ENCODE data around the gene SLC39A11.
"Not testable (repeated sequence)": the region's sequence is repeated elsewhere in the genome, so short reads cannot be mapped to it uniquely, and the experiment has no call there.

Gene SLC39A11

GRCh38 chr17:73105431-73105830, 12.9 kb upstream of the SLC39A11 start:
- no peak for DNase-seq

DNA sequence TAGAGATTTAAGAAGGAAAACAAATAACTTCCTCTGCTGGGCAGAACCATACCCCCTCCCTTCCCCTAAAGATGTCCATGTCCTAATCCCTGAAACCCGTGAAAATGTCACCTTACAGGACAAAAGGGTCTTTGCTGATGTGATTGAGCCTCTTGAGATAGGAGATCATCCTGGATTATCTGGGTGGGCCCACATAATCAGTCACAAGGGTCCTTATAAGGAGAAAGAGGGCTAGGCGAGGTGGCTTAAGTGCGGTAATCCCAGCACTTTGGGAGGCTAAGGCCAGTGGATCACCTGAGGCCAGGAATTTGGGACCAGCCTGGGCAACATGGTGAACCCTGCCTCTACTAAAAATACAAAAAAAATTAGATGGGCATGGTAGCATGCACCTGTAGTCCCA, 12.0 kb upstream of the SLC39A11 start:
- no peak for DNase-seq

DNA sequence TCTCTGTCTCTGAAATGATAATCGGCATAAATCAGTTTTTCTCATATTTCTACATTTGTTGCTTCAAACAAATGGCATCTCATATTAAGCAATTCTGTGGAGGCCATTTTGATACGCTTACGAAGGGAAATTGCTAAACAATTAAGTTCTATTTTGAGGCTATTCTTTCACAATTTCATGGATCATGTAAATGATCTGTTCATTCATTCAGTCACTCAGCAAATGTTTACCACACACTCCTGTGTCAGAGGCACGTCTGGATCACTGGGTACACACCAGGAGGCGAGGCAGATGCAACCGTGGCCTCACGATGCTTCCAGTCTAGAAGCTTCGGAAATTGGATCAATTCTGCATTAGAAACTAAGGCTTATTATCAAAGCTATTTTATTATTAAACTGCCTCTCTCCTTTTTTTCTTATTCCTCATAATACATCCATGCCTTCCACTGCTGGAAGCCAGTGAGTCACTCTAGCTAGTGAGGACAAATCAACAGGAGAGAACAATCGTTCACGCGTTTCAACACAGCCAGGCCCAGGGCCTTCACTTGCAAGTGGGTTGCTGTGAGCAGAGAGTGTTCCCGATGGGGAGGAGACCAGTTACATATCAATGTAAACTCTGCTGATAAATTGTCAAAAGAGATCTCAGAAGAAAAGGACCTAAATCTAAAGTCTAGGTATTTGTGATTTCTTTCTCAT, 11.3 kb upstream of the SLC39A11 start:
- DNase-seq, result no peak

DNA sequence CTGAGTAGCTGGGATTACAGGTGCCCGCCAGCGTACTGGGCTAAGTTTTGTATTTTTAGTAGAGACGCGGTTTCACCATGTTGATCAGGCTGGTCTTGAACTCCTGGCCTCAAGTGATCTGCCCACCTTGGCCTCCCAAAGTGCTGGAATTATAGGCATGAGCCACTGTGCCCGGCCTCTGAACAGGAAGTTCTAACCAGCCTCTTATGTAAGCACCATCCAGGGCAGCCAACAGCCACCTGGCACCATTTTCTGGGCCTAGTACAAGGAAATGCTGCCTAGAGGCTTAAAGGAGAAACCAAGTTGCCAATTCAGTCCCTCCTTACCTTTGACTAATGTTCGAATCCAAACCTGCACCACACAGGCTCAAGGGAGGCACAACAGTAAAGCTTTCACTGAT, 8.5 kb upstream of the SLC39A11 start:
- DNase-seq, result no peak

DNA sequence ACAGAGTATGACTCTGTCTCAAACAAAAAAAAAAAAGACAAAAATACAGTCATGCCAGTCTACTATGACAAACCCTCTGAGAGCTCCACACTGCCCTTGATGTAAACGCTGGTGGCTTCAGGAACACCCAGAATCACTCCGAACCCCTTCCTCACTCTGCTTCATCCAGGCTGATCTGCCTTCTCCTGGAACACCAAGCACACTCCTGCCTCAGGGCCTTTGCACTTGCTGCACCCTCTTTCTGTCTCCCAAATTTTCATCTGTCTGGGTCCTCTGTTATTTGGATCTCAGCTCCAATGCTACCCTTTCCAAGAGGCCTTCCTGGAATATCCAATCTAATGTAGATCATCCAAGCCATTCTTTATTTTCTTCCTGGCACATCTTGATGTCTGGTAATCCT, 7.9 kb upstream of the SLC39A11 start:
- no peak for DNase-seq

DNA sequence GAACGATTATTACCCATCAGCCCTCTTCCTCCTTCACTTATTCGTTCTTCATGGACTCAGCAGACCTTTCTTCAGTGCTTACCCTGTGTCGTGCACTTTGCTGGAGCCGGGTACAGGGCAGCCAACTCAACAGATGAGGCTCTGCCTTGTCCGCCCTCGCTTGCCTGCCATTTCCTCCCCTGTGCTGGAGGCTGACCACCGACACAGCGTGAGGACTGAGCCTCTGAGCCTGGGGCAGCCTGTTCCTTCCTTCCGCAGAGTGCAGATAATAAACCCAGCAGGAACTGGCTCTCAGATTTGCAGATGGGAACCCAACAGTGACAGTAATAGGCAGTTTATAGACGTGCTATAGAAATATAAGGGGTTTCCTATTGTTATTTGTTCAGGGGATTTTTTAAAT, 7.0 kb upstream of the SLC39A11 start:
- no peak for DNase-seq

- no peak for DNase-seq
Measured at GRCh38 chr17:73098919-73099318, 6.4 kb upstream of the SLC39A11 start.

DNA sequence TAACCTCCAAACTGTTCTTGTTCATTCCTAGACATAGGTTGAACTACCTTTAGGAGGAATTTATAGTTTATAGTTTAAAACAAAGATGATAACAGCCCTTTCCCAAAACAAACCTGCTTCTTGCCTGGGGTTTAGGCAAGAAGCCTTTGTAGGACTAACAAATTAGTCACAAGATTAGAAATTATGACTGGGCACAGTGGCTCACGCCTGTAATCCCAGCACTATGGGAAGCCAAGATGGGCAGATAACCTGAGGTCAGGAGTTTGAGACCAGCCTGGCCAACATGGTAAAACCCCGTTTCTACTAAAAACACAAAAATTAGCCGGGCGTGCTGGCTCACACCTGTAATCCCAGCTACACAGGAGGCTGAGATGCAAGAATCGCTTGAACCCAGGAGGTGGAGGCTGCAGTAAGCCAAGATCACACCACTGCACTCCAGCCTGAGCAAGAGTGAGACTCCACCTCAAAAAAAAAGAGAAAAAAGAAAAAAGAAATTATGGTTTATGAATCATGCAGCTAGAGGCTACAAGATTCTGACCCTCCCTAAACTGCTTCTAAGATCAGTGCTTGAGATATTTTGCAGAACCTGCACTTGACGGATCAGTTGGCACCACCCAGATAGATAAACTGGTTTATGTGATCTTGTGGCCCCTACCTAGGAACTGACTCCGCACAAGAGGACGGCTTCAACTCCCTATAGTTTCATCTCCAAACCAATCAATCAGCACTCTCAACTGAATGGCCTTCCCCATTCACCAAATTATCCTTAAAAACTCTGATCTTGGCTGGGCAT, 5.7 kb upstream of the SLC39A11 start:
- DNase-seq, result not testable (repeated sequence)

DNA sequence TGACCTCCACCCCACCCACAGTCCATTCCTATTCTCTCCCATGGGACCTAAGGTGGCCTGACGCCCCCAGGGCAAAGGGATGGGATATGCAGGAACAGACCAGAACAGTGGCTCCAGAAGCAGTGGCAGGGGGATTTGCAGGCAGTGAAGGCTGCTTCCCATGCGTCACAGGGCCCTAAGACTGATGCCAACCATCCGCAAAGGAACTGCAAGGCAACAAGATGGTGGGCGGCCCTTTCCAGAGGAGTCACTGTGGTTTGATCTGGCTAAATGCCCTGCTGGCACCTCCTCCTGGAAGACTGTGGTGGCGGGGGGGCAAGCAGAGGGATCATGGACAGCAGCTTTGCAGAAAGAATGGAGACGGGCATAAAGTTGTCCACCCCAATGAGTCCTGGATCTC, 4.4 kb upstream of the SLC39A11 start:
- DNase-seq, result no peak

- DNase-seq, result no peak
Measured at GRCh38 chr17:73096211-73096610, 3.7 kb upstream of the SLC39A11 start.

GRCh38 chr17:73093286-73093685, 798 bp upstream of the SLC39A11 start:
- DNase-seq, result no peak

- no peak for DNase-seq
Measured at GRCh38 chr17:73091770-73092522, 542 bp downstream of the SLC39A11 start.

DNA sequence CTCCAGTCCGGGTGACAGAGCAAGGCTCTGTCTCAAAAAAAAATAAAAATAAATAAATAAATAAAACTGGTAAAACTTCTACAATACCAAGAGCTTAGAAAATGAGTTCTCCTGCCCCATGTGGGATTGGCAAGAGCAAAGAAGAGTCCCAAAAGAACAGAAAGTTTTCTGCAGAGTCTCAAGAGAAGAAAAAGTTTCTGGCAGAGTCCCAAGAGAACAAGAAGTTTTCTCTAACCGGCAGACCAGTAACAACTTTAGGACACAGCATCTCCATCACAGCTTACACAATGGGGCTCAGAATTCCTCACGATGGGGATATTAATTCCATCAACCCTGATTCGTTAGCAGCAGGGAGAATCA, 1.1 kb downstream of the SLC39A11 start:
- DNase-seq, result no peak

DNA sequence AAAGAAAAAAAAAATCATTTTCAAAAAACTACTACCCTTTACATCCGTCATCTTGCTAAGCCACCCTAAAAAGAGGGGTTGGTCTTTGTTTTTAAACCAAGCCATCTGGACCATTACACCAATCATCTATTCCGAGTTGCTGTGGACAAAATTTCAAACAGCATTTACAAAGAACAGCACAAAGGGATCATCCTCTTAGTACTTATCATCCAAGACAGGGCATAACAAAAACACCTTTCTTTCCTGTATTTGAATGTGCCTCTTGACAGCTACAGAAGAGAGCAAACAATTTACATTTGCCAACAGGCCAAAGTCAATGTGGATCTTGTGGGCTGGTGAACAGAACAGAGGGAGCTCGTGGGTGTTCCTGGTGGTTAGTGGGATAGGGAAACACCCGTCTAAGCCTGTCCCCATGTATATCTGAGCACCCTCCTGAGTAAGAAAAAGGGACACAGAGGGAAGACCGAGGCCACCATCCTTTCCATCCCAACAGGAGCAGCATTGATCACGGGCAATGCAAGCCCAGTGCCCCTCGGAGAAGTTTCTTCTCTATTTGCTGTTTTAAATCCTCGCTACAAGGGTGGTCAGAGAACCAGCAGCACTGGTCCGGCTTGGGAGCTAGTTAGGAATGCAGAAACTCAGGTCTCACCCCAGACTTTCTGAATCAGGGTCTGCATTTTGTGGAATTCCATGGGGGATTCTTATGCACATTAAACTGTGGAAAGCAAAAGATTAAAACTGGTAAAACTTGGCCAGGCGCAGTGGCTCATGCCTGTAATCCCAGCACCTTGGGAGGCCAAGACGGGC, 1.9 kb downstream of the SLC39A11 start:
- DNase-seq, result no peak

GRCh38 chr17:73089322-73090317, 2.9 kb downstream of the SLC39A11 start:
- DNase-seq, result no peak

- DNase-seq, result no peak
Measured at GRCh38 chr17:73088561-73088960, 3.9 kb downstream of the SLC39A11 start.

DNA sequence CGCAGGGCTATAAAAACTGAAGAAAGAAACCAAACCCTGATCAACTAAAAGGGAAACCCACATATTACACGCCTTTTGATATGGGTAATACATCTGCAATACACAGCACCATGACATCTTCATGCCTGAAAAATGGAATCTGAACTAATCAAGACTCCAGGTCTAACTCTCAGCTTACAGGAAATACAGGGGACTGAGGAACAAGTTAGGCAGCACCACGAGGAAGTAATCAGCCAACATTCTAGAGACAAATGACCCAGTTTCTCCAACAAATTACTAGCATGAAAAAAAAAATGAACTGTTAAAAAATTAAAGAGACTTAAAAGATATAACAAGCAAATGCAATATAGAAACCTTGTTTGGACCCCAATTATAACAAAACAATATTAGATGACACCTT, 9.1 kb downstream of the SLC39A11 start:
- DNase-seq, result no peak

- no peak for DNase-seq
Measured at GRCh38 chr17:73074566-73074965, 17.9 kb downstream of the SLC39A11 start.

- DNase-seq, result no peak
Measured at GRCh38 chr17:73072219-73072962, 20.1 kb downstream of the SLC39A11 start.

DNA sequence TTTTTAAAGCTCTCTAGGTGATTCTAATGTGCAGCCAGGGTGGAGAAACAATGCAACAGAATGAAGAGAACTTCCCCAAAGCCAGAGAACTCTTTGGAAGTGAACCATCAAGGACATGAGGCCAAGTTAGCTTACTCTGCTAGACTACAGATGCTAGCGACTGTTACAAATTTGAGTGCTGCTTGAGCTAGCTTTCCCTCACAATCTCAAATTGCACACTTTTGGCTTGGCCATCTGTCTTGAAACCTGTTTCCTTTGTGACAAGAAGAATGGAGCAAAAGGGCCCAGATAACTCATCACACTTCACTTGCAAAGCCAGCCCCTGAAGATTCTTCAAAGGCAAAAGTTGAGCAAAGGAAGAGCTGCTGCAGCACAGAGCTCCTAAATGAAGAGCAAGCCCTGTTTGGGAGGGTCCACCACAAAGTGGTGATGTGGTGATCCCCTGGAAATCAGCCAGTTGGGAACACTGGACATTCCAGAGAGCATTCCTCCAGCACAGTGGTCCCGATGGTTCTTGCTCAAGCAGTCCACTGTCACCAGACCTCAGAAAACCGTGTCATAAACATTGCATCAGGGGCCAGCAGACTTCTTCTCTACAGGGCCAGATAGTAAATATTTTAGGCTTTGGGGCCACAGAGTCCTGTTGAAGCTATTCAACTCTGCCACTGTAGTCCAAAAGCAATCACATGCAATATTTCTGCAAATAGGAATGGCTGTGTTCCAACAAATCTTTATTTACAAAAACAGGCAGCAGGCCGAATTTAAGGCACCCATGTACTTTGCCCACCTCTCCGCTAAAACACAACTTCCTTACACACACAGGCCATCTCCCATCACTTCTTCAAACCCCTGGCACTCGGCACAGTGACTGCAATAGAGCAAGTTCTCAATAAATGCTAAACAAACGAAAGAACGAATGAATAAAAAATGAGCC, 21.2 kb downstream of the SLC39A11 start:
- DNase-seq, result no peak
